DMS 273 treated with DMSO at 0.1 percent for 48 hours (cell line): ENCODE data around the gene CEBPE.
"Not testable (repeated sequence)": the region's sequence is repeated elsewhere in the genome, so short reads cannot be mapped to it uniquely, and the experiment has no call there.

Experiments used
- DNase-seq: peaks from one replicate; lab custom pipeline; 2025; lab: John Stamatoyannopoulos, UW

The CEBPE gene

GRCh38 chr14:23121361-23121771, 2.3 kb upstream of the CEBPE start:
- no peak for DNase-seq

- DNase-seq: peak; percentile 57
Observed at GRCh38 chr14:23120541-23121251, 1.6 kb upstream of the CEBPE start.

GRCh38 chr14:23119363-23120327, 590 bp upstream of the CEBPE start:
- no peak for DNase-seq

GRCh38 chr14:23117371-23118020, 1.6 kb downstream of the CEBPE start:
- no peak for DNase-seq

- no peak for DNase-seq
Observed at GRCh38 chr14:23115918-23116317, 3.1 kb downstream of the CEBPE start.

GRCh38 chr14:23115039-23115731, 3.9 kb downstream of the CEBPE start:
- no peak for DNase-seq

GRCh38 chr14:23114669-23115038, 4.4 kb downstream of the CEBPE start:
- DNase-seq: no peak

- no peak for DNase-seq
Observed at GRCh38 chr14:23114120-23114458, 5.0 kb downstream of the CEBPE start.

- no peak for DNase-seq
Observed at GRCh38 chr14:23113431-23114119, 5.5 kb downstream of the CEBPE start.

- no peak for DNase-seq
Observed at GRCh38 chr14:23112359-23113178, 6.5 kb downstream of the CEBPE start.

GRCh38 chr14:23110579-23111365, 8.3 kb downstream of the CEBPE start:
- no peak for DNase-seq

- no peak for DNase-seq
Observed at GRCh38 chr14:23109769-23110168, 9.3 kb downstream of the CEBPE start.

GRCh38 chr14:23108169-23108568, 10.9 kb downstream of the CEBPE start:
- DNase-seq: not testable (repeated sequence)

GRCh38 chr14:23107620-23108019, 11.4 kb downstream of the CEBPE start:
- DNase-seq: not testable (repeated sequence)

GRCh38 chr14:23106747-23107045, 12.4 kb downstream of the CEBPE start:
- no peak for DNase-seq

GRCh38 chr14:23105348-23105824, 13.7 kb downstream of the CEBPE start:
- DNase-seq: no peak

GRCh38 chr14:23104591-23105347, 14.3 kb downstream of the CEBPE start, which contains the start of gene CIROP:
Gene CIROP, minus strand, starts transcription at chr14:23104989. Its CDS starts 69 bp downstream, at chr14:23104920.
- DNase-seq: no peak

- no peak for DNase-seq
Observed at GRCh38 chr14:23104070-23104590, 14.9 kb downstream of the CEBPE start.

- no peak for DNase-seq
Observed at GRCh38 chr14:23103581-23103980, 15.5 kb downstream of the CEBPE start.
